ENCODE measurements around the gene EMX1.

The EMX1 gene

DNA sequence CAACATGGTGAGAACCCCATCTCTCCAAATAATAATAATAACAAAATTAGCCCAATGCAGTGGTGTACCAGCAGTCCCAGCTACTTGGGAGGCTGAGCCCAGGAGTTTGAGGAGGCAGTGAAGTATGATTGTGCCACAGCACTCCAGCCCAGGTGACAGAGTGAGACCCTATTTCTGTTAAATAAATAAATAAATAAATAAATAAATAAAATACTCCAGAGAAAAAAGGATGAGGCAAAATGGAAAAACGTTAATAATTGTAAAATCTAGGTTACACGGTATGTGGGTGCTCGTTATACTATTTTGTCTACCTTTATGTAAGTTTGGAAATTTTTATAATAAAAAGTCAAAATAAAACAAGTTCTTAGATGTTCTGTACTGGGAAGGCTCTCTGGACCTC, 8.6 kb upstream of the EMX1 start:
- no peak overlapping the region for H3K9ac ChIP-seq (ENCODE audit: low read depth, low read length)
- H3K27me3 ChIP-seq (ENCODE audit: control insufficient read depth, insufficient read depth, low read length): peaks cover 91% of the 10 kb centered on the region
- H3K4me1 ChIP-seq (ENCODE audit: control insufficient read depth, insufficient read depth, low read length): no peaks in the 10 kb centered on the region

DNA sequence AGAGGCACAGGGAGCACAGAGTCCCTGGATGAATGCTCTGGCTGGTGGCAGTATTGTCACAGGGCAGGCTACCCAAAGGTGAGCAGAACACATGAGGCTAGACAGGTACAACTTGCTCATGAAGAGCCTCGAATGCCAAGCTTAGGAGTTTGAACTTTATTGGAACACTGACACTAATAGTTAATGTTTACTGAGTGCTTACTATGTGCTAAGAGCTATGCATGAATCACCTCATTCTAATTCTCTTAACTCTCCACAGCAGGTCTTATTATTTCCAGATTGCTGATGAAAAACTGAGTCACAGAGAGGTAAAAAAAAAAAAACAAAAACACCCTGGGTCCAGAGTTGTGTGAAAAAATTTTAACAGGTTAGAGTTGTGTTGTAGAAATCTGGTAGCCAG, 6.1 kb upstream of the EMX1 start:
- Histone ChIP-seq H3K4me1 (ENCODE audit: control insufficient read depth, insufficient read depth, low read length) (peaks cover 7% of the 10 kb centered on the region), H3K9me3 (replicated peaks; ENCODE audit: low read length) (no peaks in the 10 kb centered on the region), H3K9ac (ENCODE audit: low read depth, low read length) (no peak overlapping the region), H3K4me2 (ENCODE audit: low read length) (no peak overlapping the region), H3K36me3 (ENCODE audit: insufficient read depth, low read length) (no peaks in the 10 kb centered on the region), H3K4me3 (ENCODE audit: low read length) (no peak overlapping the region), H3K27me3 (ENCODE audit: control insufficient read depth, insufficient read depth, low read length) (peaks cover 92% of the 10 kb centered on the region)

More for the DNA sequence above, 8.6 kb upstream of the EMX1 start:
- H3K4me3 ChIP-seq (ENCODE audit: low read length): no peak overlapping the region
- H3K36me3 ChIP-seq (ENCODE audit: insufficient read depth, low read length): no peaks in the 10 kb centered on the region
- H3K9me3 ChIP-seq (replicated peaks; ENCODE audit: low read length): no peaks in the 10 kb centered on the region
- no peak overlapping the region for H3K4me2 ChIP-seq (ENCODE audit: low read length)

DNA sequence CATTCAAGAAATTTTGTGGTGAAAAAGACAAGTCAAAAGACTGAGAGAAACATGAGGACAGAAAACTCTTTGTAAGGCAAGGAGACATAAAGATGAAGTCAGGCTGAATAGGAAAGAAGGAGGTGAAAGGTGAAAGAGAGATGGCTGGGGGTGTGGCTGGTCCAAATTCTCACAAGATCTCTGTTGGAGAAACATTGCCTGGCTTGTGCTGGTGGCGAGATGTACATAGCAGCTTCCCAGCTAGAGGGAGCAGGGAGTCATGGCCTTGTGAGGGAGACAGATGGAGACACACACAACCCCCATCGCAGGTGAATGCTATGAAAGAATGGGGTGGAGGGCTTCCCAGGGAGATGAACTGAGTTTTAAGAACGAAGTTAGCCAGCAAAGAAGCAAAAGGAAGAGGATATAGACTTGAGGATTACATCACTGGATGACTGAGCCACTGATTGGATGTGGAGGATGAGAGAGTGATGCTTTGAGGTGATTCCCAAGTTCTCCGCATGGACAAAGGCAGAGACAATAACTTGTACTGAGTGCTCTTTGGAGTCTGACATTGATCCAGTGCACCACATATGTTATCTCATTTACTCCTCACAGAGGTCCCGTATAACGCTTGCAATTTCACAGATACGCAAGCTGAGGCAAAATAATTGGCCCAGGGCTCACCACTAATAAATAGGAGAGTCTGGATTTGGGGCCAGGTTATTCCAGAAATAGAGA, 3.7 kb upstream of the EMX1 start:
- Histone ChIP-seq H3K27me3 (ENCODE audit: control insufficient read depth, insufficient read depth, low read length) (peaks cover 93% of the 10 kb centered on the region), H3K4me1 (ENCODE audit: control insufficient read depth, insufficient read depth, low read length) (peaks cover 21% of the 10 kb centered on the region)

DNA sequence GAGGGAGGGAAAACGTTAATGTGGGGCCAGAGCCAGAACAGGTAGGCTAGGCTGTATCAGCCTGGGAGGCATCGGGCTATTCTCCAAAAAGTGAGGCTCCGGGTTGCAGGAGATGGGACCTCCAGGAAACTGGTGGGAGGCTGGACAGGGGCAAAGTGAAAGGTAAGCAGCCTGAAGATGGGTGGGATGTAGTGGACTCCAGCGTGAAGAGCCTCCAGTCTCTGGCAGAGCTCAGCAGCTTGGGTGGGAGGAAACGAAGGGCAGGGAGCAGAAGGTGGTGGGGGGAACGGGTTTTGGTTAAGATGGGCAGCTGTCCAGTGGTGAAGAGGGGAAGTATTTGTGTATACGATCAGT, 3.1 kb upstream of the EMX1 start:
- Histone ChIP-seq H3K9ac (ENCODE audit: low read depth, low read length) (no peak overlapping the region), H3K4me1 (ENCODE audit: control insufficient read depth, insufficient read depth, low read length) (peaks cover 21% of the 10 kb centered on the region), H3K27me3 (ENCODE audit: control insufficient read depth, insufficient read depth, low read length) (peaks cover 94% of the 10 kb centered on the region), H3K36me3 (ENCODE audit: insufficient read depth, low read length) (no peaks in the 10 kb centered on the region), H3K9me3 (replicated peaks; ENCODE audit: low read length) (no peaks in the 10 kb centered on the region), H3K4me2 (ENCODE audit: low read length) (no peak overlapping the region), H3K4me3 (ENCODE audit: low read length) (no peak overlapping the region)

More for the DNA sequence above, 3.7 kb upstream of the EMX1 start:
- H3K9ac ChIP-seq (ENCODE audit: low read depth, low read length): no peak overlapping the region
- no peaks in the 10 kb centered on the region for H3K9me3 ChIP-seq (replicated peaks; ENCODE audit: low read length)
- no peaks in the 10 kb centered on the region for H3K36me3 ChIP-seq (ENCODE audit: insufficient read depth, low read length)
- H3K4me2 ChIP-seq (ENCODE audit: low read length): no peak overlapping the region
- no peak overlapping the region for H3K4me3 ChIP-seq (ENCODE audit: low read length)

DNA sequence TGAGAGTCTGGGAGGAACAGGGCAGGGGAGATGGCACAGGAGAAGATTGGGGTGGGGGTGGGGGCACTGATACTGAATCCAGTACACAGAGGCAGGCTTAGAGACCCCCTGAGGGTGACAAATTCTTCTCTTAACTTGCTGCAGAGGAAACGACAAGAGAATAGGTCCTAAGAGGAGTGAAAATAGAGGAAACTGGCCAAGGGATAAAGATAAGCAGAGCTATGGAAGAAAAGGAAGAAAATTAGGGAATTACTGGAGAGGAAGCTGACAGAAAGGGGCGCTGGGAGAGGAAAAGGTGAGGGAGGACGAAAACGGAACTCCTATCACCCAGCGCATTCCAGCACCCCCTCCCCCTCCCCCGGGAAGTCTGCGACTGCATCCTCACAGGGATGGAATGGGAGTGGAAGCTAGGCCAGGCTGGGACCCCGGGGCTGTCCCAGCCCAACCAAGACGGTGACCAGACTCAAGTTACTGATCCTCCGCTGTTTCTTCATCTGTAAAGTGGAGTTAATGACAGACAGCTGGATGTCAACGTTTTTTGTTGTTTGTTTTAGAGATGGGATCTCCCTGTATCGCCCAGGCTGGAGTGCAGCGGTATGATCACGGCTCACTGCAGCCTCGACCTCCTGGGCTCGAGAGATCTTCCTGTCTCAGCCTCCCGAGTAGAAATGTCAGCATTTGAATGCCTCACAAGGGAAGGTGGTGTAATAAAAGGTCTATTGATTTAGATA, 2.6 kb upstream of the EMX1 start:
- no peaks in the 10 kb centered on the region for H3K36me3 ChIP-seq (ENCODE audit: insufficient read depth, low read length)
- H3K9me3 ChIP-seq (replicated peaks; ENCODE audit: low read length): no peaks in the 10 kb centered on the region
- H3K27me3 ChIP-seq (ENCODE audit: control insufficient read depth, insufficient read depth, low read length): peaks cover 94% of the 10 kb centered on the region
- H3K9ac ChIP-seq (ENCODE audit: low read depth, low read length): no peak overlapping the region
- no peak overlapping the region for H3K4me3 ChIP-seq (ENCODE audit: low read length)
- H3K4me1 ChIP-seq (ENCODE audit: control insufficient read depth, insufficient read depth, low read length): peaks cover 21% of the 10 kb centered on the region
- no peak overlapping the region for H3K4me2 ChIP-seq (ENCODE audit: low read length)

DNA sequence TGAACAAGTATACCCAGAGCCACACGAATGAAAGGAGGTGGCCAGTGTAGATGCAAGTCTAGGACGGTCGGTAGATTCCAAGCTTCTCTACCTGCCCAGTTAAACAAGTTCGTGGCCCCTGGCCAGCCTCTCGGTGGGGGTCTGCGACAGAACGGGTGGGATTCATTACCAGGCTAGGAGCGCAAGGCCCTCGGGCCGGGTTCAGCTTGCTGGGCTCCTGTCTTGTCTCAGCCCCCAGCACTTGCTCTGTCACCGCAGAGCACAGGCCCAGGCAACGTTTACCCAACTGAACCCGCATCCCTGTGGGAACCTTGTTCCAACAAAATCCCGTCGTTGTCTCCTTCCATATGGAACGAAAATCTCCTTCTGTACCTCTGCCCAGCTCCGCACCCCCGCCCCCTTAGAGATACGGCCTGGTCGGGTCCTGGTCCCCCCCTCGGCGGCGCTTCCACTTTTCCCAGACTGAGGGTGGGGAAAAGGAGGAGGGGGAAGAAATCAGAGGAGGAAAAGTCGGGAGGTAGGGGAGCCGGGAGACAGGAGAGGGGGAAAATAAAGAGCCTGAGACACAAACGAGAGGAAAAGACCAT, 1.9 kb upstream of the EMX1 start:
- no peaks in the 10 kb centered on the region for H3K36me3 ChIP-seq (ENCODE audit: insufficient read depth, low read length)
- peak overlapping the region; percentile 70 for H3K4me2 ChIP-seq (ENCODE audit: low read length)
- no peaks in the 10 kb centered on the region for H3K9me3 ChIP-seq (replicated peaks; ENCODE audit: low read length)
- no peak overlapping the region for H3K9ac ChIP-seq (ENCODE audit: low read depth, low read length)
- no peak overlapping the region for H3K4me3 ChIP-seq (ENCODE audit: low read length)
- peaks cover 94% of the 10 kb centered on the region for H3K27me3 ChIP-seq (ENCODE audit: control insufficient read depth, insufficient read depth, low read length)
- H3K4me1 ChIP-seq (ENCODE audit: control insufficient read depth, insufficient read depth, low read length): peaks cover 27% of the 10 kb centered on the region

DNA sequence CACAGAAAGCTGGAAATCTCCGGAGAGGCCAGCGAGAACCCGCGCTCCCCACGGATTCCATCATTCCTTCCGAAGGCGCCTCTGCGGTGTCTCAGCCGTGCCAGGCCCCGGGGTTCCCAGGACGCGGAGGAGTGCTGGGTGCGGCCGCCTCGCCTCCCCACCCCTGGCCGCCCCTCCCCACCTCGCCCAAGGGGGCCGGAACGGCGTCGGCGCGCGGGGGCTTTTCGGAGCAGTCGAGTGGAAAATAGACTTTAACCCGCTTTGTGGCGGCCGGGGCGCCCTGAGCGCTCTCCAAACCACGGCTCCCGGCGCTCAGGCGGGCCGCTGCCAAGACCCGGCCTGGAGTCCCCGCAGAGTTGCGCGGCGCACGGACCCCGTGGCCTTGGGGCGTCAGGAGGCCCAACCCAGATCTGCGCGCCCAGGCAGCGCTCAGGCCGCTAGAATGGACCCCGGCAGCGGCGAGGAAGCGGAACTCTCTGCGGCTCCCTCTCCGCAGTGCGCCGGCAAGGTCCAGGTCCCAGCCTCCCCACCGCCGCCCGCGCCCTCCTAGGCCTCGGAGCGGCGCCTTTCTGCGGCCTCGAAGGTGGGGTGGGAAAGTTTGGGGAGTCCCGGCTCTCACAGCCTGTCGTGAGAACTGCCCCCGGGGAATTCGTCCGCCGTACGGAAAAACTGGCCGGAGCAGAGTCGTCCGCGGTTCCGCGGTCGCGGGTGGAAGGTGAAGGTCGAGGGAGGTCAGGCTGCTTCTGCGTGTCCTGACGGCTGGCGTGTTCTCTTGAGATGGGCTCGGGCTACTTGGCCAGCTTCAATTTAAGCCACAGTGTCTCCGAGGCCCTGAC, 1.2 kb upstream of the EMX1 start:
- Histone ChIP-seq H3K36me3 (ENCODE audit: insufficient read depth, low read length) (no peaks in the 10 kb centered on the region), H3K4me2 (ENCODE audit: low read length) (peak overlapping the region; percentile 70), H3K27me3 (ENCODE audit: control insufficient read depth, insufficient read depth, low read length) (peaks cover 94% of the 10 kb centered on the region), H3K9me3 (replicated peaks; ENCODE audit: low read length) (no peaks in the 10 kb centered on the region), H3K4me3 (ENCODE audit: low read length) (peak overlapping the region; percentile 44), H3K4me1 (ENCODE audit: control insufficient read depth, insufficient read depth, low read length) (peaks cover 30% of the 10 kb centered on the region), H3K9ac (ENCODE audit: low read depth, low read length) (no peak overlapping the region)

DNA sequence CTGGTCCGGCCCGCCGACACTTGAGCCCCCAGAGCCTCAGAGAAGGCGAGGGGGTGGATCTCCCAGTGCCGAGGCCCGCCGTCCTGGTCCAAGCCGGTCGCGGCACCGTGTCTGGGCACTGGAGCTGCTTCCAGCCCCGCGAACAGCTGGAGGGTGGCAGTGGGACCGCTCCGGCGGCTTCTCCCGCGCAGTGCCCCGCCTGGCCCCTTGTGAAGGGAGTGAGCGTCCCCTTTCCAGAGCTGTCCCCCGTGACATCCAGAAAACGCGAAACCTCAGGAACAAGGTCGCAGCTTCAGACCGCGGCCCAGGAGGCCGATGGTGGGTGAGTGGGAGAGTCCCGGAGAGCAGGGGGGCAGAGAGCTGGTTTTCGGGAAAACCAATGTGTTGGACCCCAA, 579 bp upstream of the EMX1 start:
- Histone ChIP-seq H3K4me2 (ENCODE audit: low read length) (peak overlapping the region; percentile 70), H3K27me3 (ENCODE audit: control insufficient read depth, insufficient read depth, low read length) (peaks cover 94% of the 10 kb centered on the region), H3K9ac (ENCODE audit: low read depth, low read length) (no peak overlapping the region), H3K36me3 (ENCODE audit: insufficient read depth, low read length) (no peaks in the 10 kb centered on the region), H3K4me3 (ENCODE audit: low read length) (no peak overlapping the region), H3K4me1 (ENCODE audit: control insufficient read depth, insufficient read depth, low read length) (peaks cover 30% of the 10 kb centered on the region), H3K9me3 (replicated peaks; ENCODE audit: low read length) (no peaks in the 10 kb centered on the region)

DNA sequence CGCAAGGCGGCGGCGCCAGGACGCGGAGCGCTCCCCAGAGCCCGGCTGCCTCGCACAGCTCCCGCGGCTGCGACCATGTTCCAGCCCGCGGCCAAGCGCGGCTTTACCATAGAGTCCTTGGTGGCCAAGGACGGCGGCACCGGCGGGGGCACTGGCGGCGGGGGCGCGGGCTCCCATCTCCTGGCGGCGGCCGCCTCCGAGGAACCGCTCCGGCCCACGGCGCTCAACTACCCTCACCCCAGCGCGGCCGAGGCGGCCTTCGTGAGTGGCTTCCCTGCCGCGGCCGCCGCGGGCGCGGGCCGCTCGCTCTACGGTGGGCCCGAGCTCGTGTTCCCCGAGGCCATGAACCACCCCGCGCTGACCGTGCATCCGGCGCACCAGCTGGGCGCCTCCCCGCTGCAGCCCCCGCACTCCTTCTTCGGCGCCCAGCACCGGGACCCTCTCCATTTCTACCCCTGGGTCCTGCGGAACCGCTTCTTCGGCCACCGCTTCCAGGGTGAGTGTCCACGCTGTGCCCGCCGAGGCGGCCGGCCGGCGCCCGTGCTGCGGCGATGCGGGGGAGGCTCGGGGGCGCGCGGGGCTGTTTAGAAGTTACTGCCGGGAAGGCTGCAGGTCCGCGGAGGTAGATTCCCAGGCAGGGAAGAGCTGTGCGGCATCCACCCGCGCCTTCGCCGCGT, 696 bp downstream of the EMX1 start:
- H3K27me3 ChIP-seq (ENCODE audit: control insufficient read depth, insufficient read depth, low read length): peaks cover 94% of the 10 kb centered on the region
- no peaks in the 10 kb centered on the region for H3K9me3 ChIP-seq (replicated peaks; ENCODE audit: low read length)
- peak overlapping the region; percentile 39 for H3K4me3 ChIP-seq (ENCODE audit: low read length)
- no peaks in the 10 kb centered on the region for H3K36me3 ChIP-seq (ENCODE audit: insufficient read depth, low read length)
- H3K9ac ChIP-seq (ENCODE audit: low read depth, low read length): no peak overlapping the region
- H3K4me2 ChIP-seq (ENCODE audit: low read length): peak overlapping the region; percentile 62
- peaks cover 30% of the 10 kb centered on the region for H3K4me1 ChIP-seq (ENCODE audit: control insufficient read depth, insufficient read depth, low read length)

DNA sequence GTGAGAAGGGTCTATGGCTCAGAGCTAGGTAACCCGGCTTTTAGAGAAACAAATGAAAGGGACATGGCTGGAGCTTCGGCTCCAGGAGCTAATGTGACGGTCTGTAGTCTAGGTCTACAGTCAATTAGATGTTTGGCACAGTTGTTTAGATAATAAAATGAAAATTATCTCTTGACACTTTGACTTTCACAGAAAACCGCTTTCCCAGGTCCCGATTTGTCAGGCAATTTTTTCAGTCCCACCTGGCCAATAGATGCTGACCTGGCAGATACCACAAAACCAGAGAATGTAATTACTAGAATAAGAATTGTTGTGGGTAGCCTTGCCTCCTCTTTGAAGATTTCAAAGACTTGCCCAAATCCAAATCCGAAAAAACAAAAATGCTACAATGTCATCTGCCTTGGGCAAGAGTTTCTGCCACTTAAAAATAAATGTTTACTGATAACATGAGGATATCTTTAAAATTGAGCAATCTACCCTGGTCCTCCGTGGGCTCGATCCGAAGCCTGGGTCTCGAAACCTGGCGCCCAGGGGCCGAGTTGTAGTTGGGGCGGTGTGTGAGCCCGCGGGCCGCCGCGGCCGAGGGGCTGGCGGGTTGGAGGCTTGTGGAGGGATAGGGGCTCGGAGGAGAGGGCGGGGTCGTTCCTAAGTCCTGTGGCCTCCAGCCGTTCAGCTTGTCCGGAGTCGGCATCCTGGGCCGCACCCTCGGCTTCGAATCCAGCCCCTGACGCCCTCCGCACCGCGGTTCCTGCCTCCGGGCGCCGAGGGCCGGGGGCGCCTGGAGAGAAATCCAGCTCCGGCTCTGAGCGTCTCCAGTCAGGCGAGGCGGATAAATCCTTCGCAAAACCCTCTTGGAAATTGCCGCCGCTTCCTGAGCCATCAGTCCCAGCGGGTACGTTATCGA, 2.3 kb downstream of the EMX1 start:
- peak overlapping the region; percentile 75 for H3K4me2 ChIP-seq (ENCODE audit: low read length)
- no peak overlapping the region for H3K9ac ChIP-seq (ENCODE audit: low read depth, low read length)
- H3K9me3 ChIP-seq (replicated peaks; ENCODE audit: low read length): no peaks in the 10 kb centered on the region
- no peaks in the 10 kb centered on the region for H3K36me3 ChIP-seq (ENCODE audit: insufficient read depth, low read length)
- H3K4me3 ChIP-seq (ENCODE audit: low read length): peak overlapping the region; percentile 62
- H3K27me3 ChIP-seq (ENCODE audit: control insufficient read depth, insufficient read depth, low read length): peaks cover 94% of the 10 kb centered on the region
- H3K4me1 ChIP-seq (ENCODE audit: control insufficient read depth, insufficient read depth, low read length): peaks cover 30% of the 10 kb centered on the region

Data from skeletal muscle satellite cell (primary cell).